ENCODE results near the gene AUP1. TPM values are rescaled to one million over a fixed set of nuclear protein-coding genes. Genes with fewer than 3 reads are reported as not detected.

Gene AUP1
- total and polyA plus RNA-seq, 2 of the 4 experiments (the other 2 are of a cell fraction) = 47.5 to 100.0 TPM

DNA sequence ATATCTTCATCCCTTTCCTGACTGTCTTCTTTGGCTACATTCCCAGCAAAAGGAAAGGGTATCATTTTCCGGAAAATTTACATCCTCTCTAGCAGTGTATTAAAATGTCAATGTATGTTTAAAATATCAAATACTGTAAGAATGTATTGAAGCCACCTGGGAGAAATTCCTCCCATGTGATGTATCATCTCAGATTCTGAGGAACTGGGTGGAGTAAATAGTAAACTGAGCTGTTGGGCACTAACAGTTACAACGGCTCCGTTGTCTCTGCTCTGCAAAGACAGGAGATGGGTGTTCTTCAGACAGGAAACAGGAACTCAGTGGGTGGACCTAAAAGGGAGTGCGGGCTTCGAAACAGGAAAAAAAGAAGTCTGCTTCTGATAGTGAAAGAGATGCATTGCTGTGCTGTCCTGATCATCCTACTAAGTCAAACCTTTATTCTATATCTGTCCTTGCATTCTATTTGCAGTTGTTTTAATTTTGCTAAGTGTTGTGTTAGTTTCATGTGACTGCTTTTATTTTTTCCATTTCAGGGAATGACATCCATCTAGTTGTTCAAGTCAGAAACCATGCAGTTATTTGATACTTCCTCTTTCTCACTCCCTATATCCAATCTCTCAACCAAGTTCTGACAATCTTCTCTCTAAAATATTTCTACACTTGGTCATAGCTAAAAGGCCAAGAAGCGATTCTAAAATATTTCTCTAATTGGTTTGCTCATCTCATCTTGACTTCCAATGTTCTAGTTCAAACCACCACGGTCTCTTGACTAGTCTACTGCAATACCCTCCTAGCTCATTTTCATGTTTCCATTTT lies 44.4 kb upstream of the AUP1 start (continued):
- TF ChIP-seq, protein P1, sequence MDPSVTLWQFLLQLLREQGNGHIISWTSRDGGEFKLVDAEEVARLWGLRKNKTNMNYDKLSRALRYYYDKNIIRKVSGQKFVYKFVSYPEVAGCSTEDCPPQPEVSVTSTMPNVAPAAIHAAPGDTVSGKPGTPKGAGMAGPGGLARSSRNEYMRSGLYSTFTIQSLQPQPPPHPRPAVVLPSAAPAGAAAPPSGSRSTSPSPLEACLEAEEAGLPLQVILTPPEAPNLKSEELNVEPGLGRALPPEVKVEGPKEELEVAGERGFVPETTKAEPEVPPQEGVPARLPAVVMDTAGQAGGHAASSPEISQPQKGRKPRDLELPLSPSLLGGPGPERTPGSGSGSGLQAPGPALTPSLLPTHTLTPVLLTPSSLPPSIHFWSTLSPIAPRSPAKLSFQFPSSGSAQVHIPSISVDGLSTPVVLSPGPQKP (IDR thresholded peaks at IDR 0.05; ENCODE audit: borderline replicate concordance, low read depth, low read length) = no peak
- TF ChIP-seq FOS (IDR thresholded peaks at IDR 0.05; ENCODE audit: low read depth, low read length) (no peak), MAFK (IDR thresholded peaks at IDR 0.05; ENCODE audit: low read depth, low read length) (no peak)

Measured in IMR-90 (cell line).